ENCODE results near the gene RRM2.

- TF ChIP-seq CTCF (IDR thresholded peaks at IDR 0.05) = no peak
- TF ChIP-seq, protein P1, sequence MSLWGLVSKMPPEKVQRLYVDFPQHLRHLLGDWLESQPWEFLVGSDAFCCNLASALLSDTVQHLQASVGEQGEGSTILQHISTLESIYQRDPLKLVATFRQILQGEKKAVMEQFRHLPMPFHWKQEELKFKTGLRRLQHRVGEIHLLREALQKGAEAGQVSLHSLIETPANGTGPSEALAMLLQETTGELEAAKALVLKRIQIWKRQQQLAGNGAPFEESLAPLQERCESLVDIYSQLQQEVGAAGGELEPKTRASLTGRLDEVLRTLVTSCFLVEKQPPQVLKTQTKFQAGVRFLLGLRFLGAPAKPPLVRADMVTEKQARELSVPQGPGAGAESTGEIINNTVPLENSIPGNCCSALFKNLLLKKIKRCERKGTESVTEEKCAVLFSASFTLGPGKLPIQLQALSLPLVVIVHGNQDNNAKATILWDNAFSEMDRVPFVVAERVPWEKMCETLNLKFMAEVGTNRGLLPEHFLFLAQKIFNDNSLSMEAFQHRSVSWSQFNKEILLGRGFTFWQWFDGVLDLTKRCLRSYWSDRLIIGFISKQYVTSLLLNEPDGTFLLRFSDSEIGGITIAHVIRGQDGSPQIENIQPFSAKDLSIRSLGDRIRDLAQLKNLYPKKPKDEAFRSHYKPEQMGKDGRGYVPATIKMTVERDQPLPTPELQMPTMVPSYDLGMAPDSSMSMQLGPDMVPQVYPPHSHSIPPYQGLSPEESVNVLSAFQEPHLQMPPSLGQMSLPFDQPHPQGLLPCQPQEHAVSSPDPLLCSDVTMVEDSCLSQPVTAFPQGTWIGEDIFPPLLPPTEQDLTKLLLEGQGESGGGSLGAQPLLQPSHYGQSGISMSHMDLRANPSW (CRISPR knock-in tag; conservative IDR thresholded peaks at IDR 0.05; ENCODE audit: low read depth) = no peak
- no peak for TF ChIP-seq PREB (CRISPR knock-in tag; IDR thresholded peaks at IDR 0.05; ENCODE audit: borderline replicate concordance)
- TF ChIP-seq SP1 (CRISPR knock-in tag; conservative IDR thresholded peaks at IDR 0.05) = no peak
- TF ChIP-seq ELF4 (CRISPR knock-in tag; IDR thresholded peaks at IDR 0.05; ENCODE audit: low read depth) = no peak
Measured at GRCh38 chr2:10173258-10174005, 50.9 kb downstream of the RRM2 start.

Data from WTC11 (cell line).